ENCODE data around the gene BRSK2. TPM values are rescaled to one million over a fixed set of nuclear protein-coding genes. Genes with fewer than 3 reads are reported as not detected.

BRSK2 gene
- total RNA-seq, 1 donor from 2014 or later: 59.9 TPM

DNA sequence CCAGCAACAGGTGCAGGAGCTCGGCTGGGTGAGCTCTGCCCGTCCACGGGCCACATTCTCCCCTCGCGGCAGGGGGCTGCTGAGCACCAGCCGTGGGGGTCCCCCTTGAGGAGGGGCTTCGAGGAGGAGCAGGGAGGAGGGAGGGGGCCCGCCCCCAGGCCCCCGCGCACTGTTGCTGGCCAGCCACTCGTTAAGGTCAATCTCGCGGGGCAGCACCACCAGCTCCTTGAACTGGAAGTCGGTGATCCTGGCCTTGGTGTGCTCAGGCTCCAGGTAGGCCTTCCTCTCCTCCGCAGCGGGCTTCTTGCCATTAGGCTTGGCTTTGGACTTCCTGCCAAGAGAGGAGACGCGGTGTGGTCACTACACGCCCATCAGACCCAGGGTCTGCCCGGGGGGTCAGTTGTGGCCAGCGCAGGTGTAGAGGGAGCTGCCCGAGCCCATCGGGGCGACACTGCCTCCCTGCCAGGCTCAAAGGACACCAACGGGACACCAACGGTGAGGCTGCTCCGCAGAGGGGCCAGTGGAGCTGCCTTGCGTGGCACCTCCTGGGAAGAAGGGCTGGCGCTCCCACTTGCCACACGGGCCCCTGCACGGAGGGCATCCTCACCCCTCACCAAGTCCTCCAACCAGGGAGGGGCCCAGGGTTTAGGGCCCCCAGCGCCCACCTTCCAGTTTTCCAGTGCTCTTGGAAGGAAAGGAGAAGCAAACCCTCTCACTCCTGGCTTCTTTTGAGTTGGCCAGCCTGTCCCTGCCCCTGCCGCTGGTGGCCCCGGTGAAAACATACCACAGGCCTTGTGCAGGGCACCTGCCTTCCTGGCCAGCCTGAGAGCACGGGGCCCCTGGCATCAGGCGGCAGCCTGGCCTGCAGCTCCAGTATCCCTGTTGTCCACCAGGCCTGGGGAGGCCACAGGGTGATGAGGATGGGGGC lies 91.1 kb downstream of the BRSK2 start:
- Mint-ChIP-seq H3K36me3 (ENCODE audit: low read depth) (no peaks in the 10 kb centered on the region), H3K4me1 (no peaks in the 10 kb centered on the region), H3K9me3 (no peaks in the 10 kb centered on the region), H3K27me3 (ENCODE audit: low read depth) (no peaks in the 10 kb centered on the region), H3K27ac (ENCODE audit: unreplicated experiment) (peak overlapping the region; percentile 4), H3K4me3 (no peak overlapping the region)
- no peak for DNase-seq (ENCODE audit: low read depth, low spot score)
- TF ChIP-seq, protein P1, sequence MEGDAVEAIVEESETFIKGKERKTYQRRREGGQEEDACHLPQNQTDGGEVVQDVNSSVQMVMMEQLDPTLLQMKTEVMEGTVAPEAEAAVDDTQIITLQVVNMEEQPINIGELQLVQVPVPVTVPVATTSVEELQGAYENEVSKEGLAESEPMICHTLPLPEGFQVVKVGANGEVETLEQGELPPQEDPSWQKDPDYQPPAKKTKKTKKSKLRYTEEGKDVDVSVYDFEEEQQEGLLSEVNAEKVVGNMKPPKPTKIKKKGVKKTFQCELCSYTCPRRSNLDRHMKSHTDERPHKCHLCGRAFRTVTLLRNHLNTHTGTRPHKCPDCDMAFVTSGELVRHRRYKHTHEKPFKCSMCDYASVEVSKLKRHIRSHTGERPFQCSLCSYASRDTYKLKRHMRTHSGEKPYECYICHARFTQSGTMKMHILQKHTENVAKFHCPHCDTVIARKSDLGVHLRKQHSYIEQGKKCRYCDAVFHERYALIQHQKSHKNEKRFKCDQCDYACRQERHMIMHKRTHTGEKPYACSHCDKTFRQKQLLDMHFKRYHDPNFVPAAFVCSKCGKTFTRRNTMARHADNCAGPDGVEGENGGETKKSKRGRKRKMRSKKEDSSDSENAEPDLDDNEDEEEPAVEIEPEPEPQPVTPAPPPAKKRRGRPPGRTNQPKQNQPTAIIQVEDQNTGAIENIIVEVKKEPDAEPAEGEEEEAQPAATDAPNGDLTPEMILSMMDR (conservative IDR thresholded peaks at IDR 0.05): no peak

DNA sequence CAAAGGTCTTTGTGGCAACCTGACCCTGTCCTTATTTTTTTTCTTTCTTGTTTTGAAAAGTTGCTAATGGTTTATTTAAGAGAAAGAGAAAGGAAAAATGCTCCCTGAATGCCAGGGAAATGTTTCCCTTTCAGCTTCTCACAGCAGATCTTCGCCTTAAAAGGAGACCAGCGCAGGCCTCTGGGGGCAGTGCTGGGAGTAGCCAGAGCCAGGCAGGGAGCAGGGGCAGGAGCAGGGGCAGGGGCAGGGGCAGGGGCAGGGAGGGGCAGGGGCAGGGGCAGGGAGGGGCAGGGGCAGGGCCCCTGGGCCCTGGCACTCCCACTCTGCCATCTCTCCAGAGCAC lies 91.7 kb downstream of the BRSK2 start:
- H3K9me3 Mint-ChIP-seq: no peaks in the 10 kb centered on the region
- H3K27ac Mint-ChIP-seq (ENCODE audit: unreplicated experiment): no peak overlapping the region
- H3K27me3 Mint-ChIP-seq (ENCODE audit: low read depth): no peaks in the 10 kb centered on the region
- TF ChIP-seq, protein P1 (conservative IDR thresholded peaks at IDR 0.05): no peak
- no peaks in the 10 kb centered on the region for H3K4me1 Mint-ChIP-seq
- no peaks in the 10 kb centered on the region for H3K36me3 Mint-ChIP-seq (ENCODE audit: low read depth)
- H3K4me3 Mint-ChIP-seq: no peak overlapping the region
- no peak for DNase-seq (ENCODE audit: low read depth, low spot score)

DNA sequence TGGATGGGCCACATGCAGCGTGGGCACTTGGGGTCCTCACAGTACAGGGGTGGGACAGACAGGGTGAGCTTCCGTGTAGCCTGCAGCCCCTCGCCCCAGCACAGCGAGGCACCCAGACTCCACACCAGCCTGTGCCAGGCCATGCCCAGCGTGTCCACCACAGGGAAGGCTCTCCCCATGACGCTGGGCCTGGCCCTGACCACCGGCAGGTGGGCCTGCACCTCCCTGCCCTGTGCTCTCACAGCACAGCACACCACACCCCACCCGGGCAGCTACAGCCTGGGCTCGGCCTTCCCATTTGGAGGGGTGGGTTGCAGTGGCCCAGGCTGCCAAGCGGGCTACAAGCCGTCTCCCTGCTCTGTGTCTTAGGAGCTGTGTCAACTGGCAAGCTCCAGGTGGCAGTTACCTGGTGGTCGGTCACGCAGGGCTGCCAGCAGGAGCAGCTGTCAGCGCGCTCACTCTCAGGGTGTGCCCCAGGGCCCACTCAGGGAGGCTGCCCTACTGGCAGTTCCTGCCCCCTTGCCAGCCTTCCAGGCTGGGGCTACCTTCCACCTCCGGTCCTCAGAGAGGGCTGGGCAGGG lies 92.2 kb downstream of the BRSK2 start:
- no peaks in the 10 kb centered on the region for H3K9me3 Mint-ChIP-seq
- H3K4me1 Mint-ChIP-seq: no peaks in the 10 kb centered on the region

GRCh38 chr11:1482581-1483444 lies 93.1 kb downstream of the BRSK2 start:
- Mint-ChIP-seq H3K36me3 (ENCODE audit: low read depth) (no peaks in the 10 kb centered on the region), H3K9me3 (no peaks in the 10 kb centered on the region), H3K4me1 (no peaks in the 10 kb centered on the region), H3K4me3 (no peak overlapping the region), H3K27me3 (ENCODE audit: low read depth) (no peaks in the 10 kb centered on the region), H3K27ac (ENCODE audit: unreplicated experiment) (no peak overlapping the region)
- TF ChIP-seq, protein P1 (conservative IDR thresholded peaks at IDR 0.05): no peak
- no peak for DNase-seq (ENCODE audit: low read depth, low spot score)

More for the DNA sequence above, 92.2 kb downstream of the BRSK2 start:
- no peak overlapping the region for H3K27ac Mint-ChIP-seq (ENCODE audit: unreplicated experiment)
- TF ChIP-seq, protein P1 (conservative IDR thresholded peaks at IDR 0.05): no peak
- H3K27me3 Mint-ChIP-seq (ENCODE audit: low read depth): no peaks in the 10 kb centered on the region
- DNase-seq (ENCODE audit: low read depth, low spot score): no peak
- no peaks in the 10 kb centered on the region for H3K36me3 Mint-ChIP-seq (ENCODE audit: low read depth)
- no peak overlapping the region for H3K4me3 Mint-ChIP-seq

GRCh38 chr11:1483445-1483961 lies 93.8 kb downstream of the BRSK2 start:
- Mint-ChIP-seq H3K4me1 (no peaks in the 10 kb centered on the region), H3K4me3 (no peak overlapping the region), H3K9me3 (no peaks in the 10 kb centered on the region), H3K27me3 (ENCODE audit: low read depth) (no peaks in the 10 kb centered on the region), H3K27ac (ENCODE audit: unreplicated experiment) (no peak overlapping the region), H3K36me3 (ENCODE audit: low read depth) (no peaks in the 10 kb centered on the region)
- TF ChIP-seq, protein P1 (conservative IDR thresholded peaks at IDR 0.05): no peak
- DNase-seq (ENCODE audit: low read depth, low spot score): no peak
